Activated T-cell treated with anti-CD3 and anti-CD28 coated beads, Interleukin-2, amount 50 U/mL, for 24 hours (primary cell): ENCODE measurements around the gene DNER.
"Not testable (repeated sequence)": the region's sequence is repeated elsewhere in the genome, so short reads cannot be mapped to it uniquely, and the experiment has no call there.

ENCODE experiments used
- DNase-seq: peaks from one replicate; pipeline ENCODE4 v3.0.0-alpha.2; 2020
- H3K27ac Mint-ChIP-seq: 2 replicates; pipeline ENCODE4 v1.8.0; 2020; ENCODE audit warnings: mild to moderate bottlenecking, mixed read lengths
- H3K27me3 Mint-ChIP-seq: 2 replicates; pipeline ENCODE4 v1.8.0; 2020; ENCODE audit warnings: mixed read lengths
- H3K36me3 Mint-ChIP-seq: 2 replicates; pipeline ENCODE4 v1.8.0; 2020; ENCODE audit warnings: low read depth, mixed read lengths
- H3K4me1 Mint-ChIP-seq: 2 replicates; pipeline ENCODE4 v1.8.0; 2020; ENCODE audit warnings: low read depth, mixed read lengths
- H3K4me3 Mint-ChIP-seq: 2 replicates; pipeline ENCODE4 v1.8.0; 2020; ENCODE audit warnings: mild to moderate bottlenecking, moderate library complexity, mixed read lengths
- H3K9me3 Mint-ChIP-seq: 2 replicates; pipeline ENCODE4 v1.8.0; 2020; ENCODE audit warnings: mixed read lengths

Gene DNER

GRCh38 chr2:229635371-229635680 lies 79.0 kb downstream of the DNER start:
- H3K4me1 Mint-ChIP-seq = no peaks in the 10 kb centered on the region
- H3K27ac Mint-ChIP-seq = no peak overlapping the region
- DNase-seq = no peak
- H3K27me3 Mint-ChIP-seq = peaks cover 33% of the 10 kb centered on the region
- H3K36me3 Mint-ChIP-seq = no peaks in the 10 kb centered on the region
- H3K4me3 Mint-ChIP-seq = no peak overlapping the region
- no peaks in the 10 kb centered on the region for H3K9me3 Mint-ChIP-seq

- Mint-ChIP-seq H3K4me1 (no peaks in the 10 kb centered on the region), H3K36me3 (no peaks in the 10 kb centered on the region), H3K27me3 (peaks cover 33% of the 10 kb centered on the region), H3K27ac (no peak overlapping the region), H3K9me3 (no peaks in the 10 kb centered on the region), H3K4me3 (no peak overlapping the region)
- no peak for DNase-seq
Measured at GRCh38 chr2:229634601-229635370, 79.6 kb downstream of the DNER start.

GRCh38 chr2:229633556-229633955 lies 80.8 kb downstream of the DNER start:
- DNase-seq = no peak
- Mint-ChIP-seq H3K9me3 (no peaks in the 10 kb centered on the region), H3K4me3 (no peak overlapping the region), H3K27ac (no peak overlapping the region), H3K36me3 (no peaks in the 10 kb centered on the region), H3K27me3 (peaks cover 35% of the 10 kb centered on the region), H3K4me1 (no peaks in the 10 kb centered on the region)

DNA sequence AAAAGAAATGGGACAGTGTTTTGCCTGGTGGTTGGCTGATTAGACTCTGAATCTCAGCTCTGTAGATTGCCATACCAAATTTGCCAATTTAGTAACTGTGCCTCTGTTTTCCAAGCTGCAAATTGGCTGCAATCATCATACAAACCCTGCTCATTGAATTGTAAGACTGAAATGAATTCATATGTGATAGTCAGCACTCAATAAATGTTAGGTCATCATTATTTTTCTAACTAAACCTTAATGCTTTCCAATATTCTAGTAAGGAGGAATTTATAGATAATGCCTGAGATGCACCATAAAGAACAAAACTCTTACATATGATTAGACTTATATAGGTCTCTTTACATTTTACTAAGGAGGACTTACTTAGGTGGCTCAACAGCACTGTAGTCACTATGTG lies 85.3 kb downstream of the DNER start:
- H3K4me1 Mint-ChIP-seq = no peaks in the 10 kb centered on the region
- no peak for DNase-seq
- H3K4me3 Mint-ChIP-seq = no peak overlapping the region
- H3K27me3 Mint-ChIP-seq = peaks cover 28% of the 10 kb centered on the region
- no peaks in the 10 kb centered on the region for H3K36me3 Mint-ChIP-seq
- no peak overlapping the region for H3K27ac Mint-ChIP-seq
- H3K9me3 Mint-ChIP-seq = no peaks in the 10 kb centered on the region

DNA sequence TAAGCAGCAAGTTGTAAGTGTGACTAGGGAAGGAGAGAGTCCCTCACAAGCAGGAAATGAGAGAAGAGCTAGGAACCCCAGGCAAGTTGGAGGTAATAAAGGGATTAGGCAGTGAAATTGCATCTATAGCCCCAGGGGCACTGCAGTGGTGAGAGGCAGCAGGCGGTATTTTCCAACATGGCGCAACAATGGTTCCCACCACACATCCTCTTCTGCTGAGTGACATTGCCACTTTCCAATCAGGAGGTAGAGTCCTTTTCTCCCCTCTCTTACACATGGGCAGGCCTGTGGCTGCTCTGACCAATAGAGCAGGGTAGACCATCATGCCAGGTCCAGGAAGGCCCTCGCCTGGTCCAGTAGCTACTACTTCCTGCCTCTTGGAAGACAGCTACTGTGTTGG lies 86.6 kb downstream of the DNER start:
- Mint-ChIP-seq H3K27me3 (peaks cover 29% of the 10 kb centered on the region), H3K4me1 (no peaks in the 10 kb centered on the region), H3K27ac (no peak overlapping the region), H3K36me3 (no peaks in the 10 kb centered on the region), H3K4me3 (no peak overlapping the region), H3K9me3 (no peaks in the 10 kb centered on the region)
- DNase-seq = no peak

GRCh38 chr2:229622495-229623355 lies 91.6 kb downstream of the DNER start:
- H3K4me3 Mint-ChIP-seq = no peak overlapping the region
- no peak for DNase-seq
- no peaks in the 10 kb centered on the region for H3K4me1 Mint-ChIP-seq
- no peaks in the 10 kb centered on the region for H3K36me3 Mint-ChIP-seq
- H3K9me3 Mint-ChIP-seq = no peaks in the 10 kb centered on the region
- no peak overlapping the region for H3K27ac Mint-ChIP-seq
- peaks cover 27% of the 10 kb centered on the region for H3K27me3 Mint-ChIP-seq

DNA sequence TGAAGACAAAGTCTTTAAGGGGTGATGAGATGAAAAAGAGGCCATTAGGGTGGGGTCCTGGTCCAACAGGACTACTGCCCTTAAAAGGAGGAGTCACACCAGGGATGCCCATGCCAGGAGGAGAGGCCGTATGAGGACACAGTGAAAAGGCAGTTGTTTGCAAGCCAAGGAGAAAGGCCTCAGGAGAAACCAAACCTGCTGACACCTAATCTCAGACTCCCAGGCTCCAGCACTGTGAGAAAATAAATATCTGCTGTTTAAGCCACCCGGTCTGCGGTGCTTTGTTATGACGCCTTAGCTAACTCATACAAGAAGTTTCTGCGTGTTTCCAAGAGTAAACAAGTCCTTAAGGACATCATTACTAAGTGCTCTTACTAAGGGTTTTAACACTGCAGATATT lies 93.6 kb downstream of the DNER start:
- Mint-ChIP-seq H3K36me3 (no peaks in the 10 kb centered on the region), H3K27ac (no peak overlapping the region), H3K4me1 (no peaks in the 10 kb centered on the region), H3K9me3 (no peaks in the 10 kb centered on the region), H3K27me3 (peaks cover 23% of the 10 kb centered on the region), H3K4me3 (no peak overlapping the region)
- no peak for DNase-seq

DNA sequence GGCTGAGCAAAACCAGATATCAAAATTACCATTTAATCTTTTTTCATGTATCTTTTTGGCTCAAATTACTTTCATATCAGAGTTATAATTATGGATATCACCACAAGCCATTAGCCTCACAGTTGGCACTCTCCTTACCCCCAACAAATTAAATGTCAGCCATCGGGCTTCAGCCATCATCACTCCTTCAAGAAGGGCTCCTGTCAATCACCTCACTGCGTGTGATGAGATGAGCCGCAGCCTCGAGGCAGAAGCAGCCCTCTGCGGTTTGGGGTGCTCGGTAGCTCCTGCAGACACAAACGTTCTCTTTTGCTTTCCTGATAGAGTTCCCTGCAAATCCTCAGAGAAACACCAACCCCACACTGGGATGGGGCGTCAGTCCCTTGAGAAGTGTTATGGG lies 94.1 kb downstream of the DNER start:
- DNase-seq = no peak
- Mint-ChIP-seq H3K4me1 (no peaks in the 10 kb centered on the region), H3K36me3 (no peaks in the 10 kb centered on the region), H3K27ac (no peak overlapping the region), H3K27me3 (peaks cover 23% of the 10 kb centered on the region), H3K9me3 (no peaks in the 10 kb centered on the region), H3K4me3 (no peak overlapping the region)

GRCh38 chr2:229616433-229616832 lies 97.9 kb downstream of the DNER start:
- Mint-ChIP-seq H3K27me3 (peaks cover 4% of the 10 kb centered on the region), H3K9me3 (no peaks in the 10 kb centered on the region), H3K36me3 (no peaks in the 10 kb centered on the region), H3K4me3 (no peak overlapping the region), H3K27ac (no peak overlapping the region), H3K4me1 (no peaks in the 10 kb centered on the region)
- DNase-seq = no peak

DNA sequence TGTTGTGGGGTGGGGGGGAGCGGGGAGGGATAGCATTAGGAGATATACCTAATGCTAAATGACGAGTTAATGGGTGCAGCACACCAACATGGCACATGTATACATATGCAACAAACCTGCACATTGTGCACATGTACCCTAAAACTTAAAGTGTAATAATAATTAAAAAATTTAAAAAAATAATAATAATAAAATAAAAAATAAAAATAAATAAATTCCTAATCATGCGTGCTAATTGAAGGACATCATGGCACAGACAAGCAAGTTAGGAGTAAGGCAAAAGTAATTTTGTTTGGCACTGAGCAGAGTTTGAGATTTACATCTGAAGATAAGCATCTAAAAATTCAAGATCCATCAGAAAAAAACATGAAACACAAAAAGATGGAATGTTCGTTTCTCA lies 100.3 kb downstream of the DNER start:
- H3K27me3 Mint-ChIP-seq, H3K4me1 Mint-ChIP-seq, H3K27ac Mint-ChIP-seq: not testable (repeated sequence)

DNA sequence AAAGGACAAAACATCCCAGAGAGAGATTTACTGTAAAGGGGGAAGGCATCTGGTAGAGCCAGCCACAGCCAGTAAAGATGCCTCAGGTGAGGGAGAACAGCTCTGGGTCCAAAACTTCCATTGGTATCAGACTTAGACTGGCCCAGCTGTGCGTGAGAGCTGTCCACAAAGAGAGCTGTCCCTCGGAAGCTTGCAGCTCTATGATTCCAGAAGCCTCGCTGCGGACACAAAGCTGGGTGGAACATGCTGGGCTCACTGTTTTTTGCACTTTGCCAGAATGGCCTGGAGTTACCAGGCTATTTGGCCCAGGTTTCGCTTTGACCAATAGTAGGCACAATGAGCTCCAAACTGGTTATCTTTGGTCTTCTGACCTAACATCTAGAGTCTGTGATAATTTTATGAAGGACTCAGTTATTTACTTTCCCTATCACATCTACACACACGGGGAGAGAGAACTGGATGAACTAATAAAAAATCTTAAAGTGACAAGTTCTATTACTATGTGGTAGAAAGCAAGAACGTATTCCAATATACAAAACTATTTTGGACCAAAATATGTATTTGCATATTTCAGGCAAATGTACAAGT lies 101.9 kb downstream of the DNER start:
- no peaks in the 10 kb centered on the region for H3K9me3 Mint-ChIP-seq
- no peak for DNase-seq
- no peak overlapping the region for H3K4me3 Mint-ChIP-seq
- no peaks in the 10 kb centered on the region for H3K27me3 Mint-ChIP-seq
- H3K36me3 Mint-ChIP-seq = no peaks in the 10 kb centered on the region
- H3K27ac Mint-ChIP-seq = no peak overlapping the region
- H3K4me1 Mint-ChIP-seq = no peaks in the 10 kb centered on the region

More for the DNA sequence above, 100.3 kb downstream of the DNER start:
- not testable (repeated sequence) for H3K36me3 Mint-ChIP-seq, H3K9me3 Mint-ChIP-seq, H3K4me3 Mint-ChIP-seq, DNase-seq

DNA sequence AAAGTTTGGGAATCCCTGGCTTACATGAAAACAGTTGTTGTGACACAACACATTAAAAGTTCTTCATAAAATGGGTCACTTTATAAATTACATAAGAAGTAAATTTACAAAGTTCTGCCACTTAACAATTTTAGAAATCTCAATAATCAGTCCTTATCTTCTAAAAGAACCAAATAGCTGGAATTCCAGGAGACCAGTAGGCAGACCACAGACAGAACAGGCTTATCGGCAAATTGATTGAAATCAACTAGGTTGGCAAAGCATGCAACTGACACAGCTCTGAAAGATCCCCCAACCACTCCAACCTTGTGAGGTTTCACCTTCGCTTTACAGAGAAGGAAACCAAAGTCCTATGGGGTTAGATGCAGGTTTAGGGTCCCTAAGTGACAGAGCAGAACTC lies 103.0 kb downstream of the DNER start:
- no peak for DNase-seq
- H3K36me3 Mint-ChIP-seq = no peaks in the 10 kb centered on the region
- no peaks in the 10 kb centered on the region for H3K9me3 Mint-ChIP-seq
- no peaks in the 10 kb centered on the region for H3K27me3 Mint-ChIP-seq
- H3K4me3 Mint-ChIP-seq = no peak overlapping the region
- H3K4me1 Mint-ChIP-seq = no peaks in the 10 kb centered on the region
- no peak overlapping the region for H3K27ac Mint-ChIP-seq

GRCh38 chr2:229610872-229611271 lies 103.5 kb downstream of the DNER start:
- no peak for DNase-seq
- Mint-ChIP-seq H3K4me1 (no peaks in the 10 kb centered on the region), H3K27me3 (peaks cover 2% of the 10 kb centered on the region), H3K27ac (no peak overlapping the region), H3K4me3 (no peak overlapping the region), H3K9me3 (no peaks in the 10 kb centered on the region), H3K36me3 (no peaks in the 10 kb centered on the region)

DNA sequence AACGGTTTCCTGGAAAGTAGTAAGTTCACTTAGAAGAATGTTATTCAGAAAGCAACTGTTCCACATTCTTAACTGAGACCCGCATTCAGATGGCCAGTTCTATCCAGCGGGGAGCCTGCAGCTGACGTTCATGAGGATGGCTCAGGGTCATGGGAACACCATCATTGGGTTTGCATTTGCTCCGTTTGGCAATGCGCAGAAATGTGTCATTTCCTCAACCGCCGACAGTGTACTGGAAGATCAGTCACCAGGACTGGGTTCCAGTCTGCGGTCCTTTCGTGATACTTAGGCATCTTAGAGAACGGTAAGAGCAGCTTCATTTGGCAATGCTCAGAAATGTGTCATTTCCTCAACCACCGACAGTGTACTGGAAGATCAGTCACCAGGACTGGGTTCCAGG lies 104.0 kb downstream of the DNER start:
- Mint-ChIP-seq H3K36me3 (no peaks in the 10 kb centered on the region), H3K9me3 (no peaks in the 10 kb centered on the region), H3K27me3 (peaks cover 2% of the 10 kb centered on the region), H3K4me3 (no peak overlapping the region), H3K4me1 (no peaks in the 10 kb centered on the region), H3K27ac (no peak overlapping the region)
- no peak for DNase-seq

GRCh38 chr2:229601936-229602335 lies 112.4 kb downstream of the DNER start:
- Mint-ChIP-seq H3K36me3 (no peaks in the 10 kb centered on the region), H3K4me3 (no peak overlapping the region), H3K4me1 (no peaks in the 10 kb centered on the region), H3K27me3 (peaks cover 20% of the 10 kb centered on the region), H3K9me3 (no peaks in the 10 kb centered on the region), H3K27ac (no peak overlapping the region)
- no peak for DNase-seq
